GOT3 (cell line): Measurements from ENCODE around the gene GPX3.

Experiments
- DNase-seq: peaks from one replicate; lab custom pipeline; 2025; ENCODE audit warnings: mixed read lengths; lab: John Stamatoyannopoulos, UW

The GPX3 gene

GRCh38 chr5:151020304-151021110 is at the start of gene GPX3:
Gene GPX3, plus strand, starts transcription at chr5:151020591. Its CDS starts 64 bp downstream, at chr5:151020655.
- DNase-seq: no peak

GRCh38 chr5:150978590-150978989 is 41.8 kb upstream of the GPX3 start:
- DNase-seq: no peak

GRCh38 chr5:150987746-150988145 is 32.6 kb upstream of the GPX3 start:
- no peak for DNase-seq

- DNase-seq: no peak
These were observed 30.7 kb upstream of the GPX3 start for GRCh38 chr5:150989695-150990094.

- no peak for DNase-seq
These were observed 27.7 kb upstream of the GPX3 start for GRCh38 chr5:150992705-150993104.

- no peak for DNase-seq
These were observed 27.0 kb upstream of the GPX3 start for GRCh38 chr5:150993422-150993821.

- no peak for DNase-seq
These were observed 26.5 kb upstream of the GPX3 start for GRCh38 chr5:150993826-150994412.

- DNase-seq: no peak
These were observed 20.5 kb upstream of the GPX3 start for GRCh38 chr5:150999704-151000442.

- no peak for DNase-seq
These were observed 19.0 kb upstream of the GPX3 start for GRCh38 chr5:151001436-151001835.

- DNase-seq: no peak
These were observed 18.1 kb upstream of the GPX3 start for GRCh38 chr5:151002250-151002649.

- no peak for DNase-seq
These were observed 17.5 kb upstream of the GPX3 start for GRCh38 chr5:151002681-151003502.

- DNase-seq: no peak
These were observed 16.9 kb upstream of the GPX3 start for GRCh38 chr5:151003503-151003860.

- no peak for DNase-seq
These were observed 15.9 kb upstream of the GPX3 start for GRCh38 chr5:151004499-151004898.

- DNase-seq: no peak
These were observed 15.0 kb upstream of the GPX3 start for GRCh38 chr5:151005187-151005949.

GRCh38 chr5:151005950-151006576 is 14.3 kb upstream of the GPX3 start:
- peak; percentile 33 for DNase-seq

- no peak for DNase-seq
These were observed 13.6 kb upstream of the GPX3 start for GRCh38 chr5:151006704-151007334.

- no peak for DNase-seq
These were observed 12.8 kb upstream of the GPX3 start for GRCh38 chr5:151007430-151008209.

- no peak for DNase-seq
These were observed 12.2 kb upstream of the GPX3 start for GRCh38 chr5:151008210-151008491.

- DNase-seq: no peak
These were observed 11.5 kb upstream of the GPX3 start for GRCh38 chr5:151008906-151009305.

- DNase-seq: no peak
These were observed 7.5 kb upstream of the GPX3 start for GRCh38 chr5:151012862-151013261.
